GM18858 (cell line): ENCODE results near the gene CEP20.
"Not testable (repeated sequence)": the region's sequence is repeated elsewhere in the genome, so short reads cannot be mapped to it uniquely, and the experiment has no call there.

Source experiments
- ATAC-seq: cut with Tn5 transposase; IDR thresholded peaks from one replicate; pipeline ENCODE4 v1.9.1; 2021; ENCODE audit not compliant: unreplicated experiment

Gene CEP20, protein sequence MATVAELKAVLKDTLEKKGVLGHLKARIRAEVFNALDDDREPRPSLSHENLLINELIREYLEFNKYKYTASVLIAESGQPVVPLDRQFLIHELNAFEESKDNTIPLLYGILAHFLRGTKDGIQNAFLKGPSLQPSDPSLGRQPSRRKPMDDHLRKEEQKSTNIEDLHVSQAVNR

DNA sequence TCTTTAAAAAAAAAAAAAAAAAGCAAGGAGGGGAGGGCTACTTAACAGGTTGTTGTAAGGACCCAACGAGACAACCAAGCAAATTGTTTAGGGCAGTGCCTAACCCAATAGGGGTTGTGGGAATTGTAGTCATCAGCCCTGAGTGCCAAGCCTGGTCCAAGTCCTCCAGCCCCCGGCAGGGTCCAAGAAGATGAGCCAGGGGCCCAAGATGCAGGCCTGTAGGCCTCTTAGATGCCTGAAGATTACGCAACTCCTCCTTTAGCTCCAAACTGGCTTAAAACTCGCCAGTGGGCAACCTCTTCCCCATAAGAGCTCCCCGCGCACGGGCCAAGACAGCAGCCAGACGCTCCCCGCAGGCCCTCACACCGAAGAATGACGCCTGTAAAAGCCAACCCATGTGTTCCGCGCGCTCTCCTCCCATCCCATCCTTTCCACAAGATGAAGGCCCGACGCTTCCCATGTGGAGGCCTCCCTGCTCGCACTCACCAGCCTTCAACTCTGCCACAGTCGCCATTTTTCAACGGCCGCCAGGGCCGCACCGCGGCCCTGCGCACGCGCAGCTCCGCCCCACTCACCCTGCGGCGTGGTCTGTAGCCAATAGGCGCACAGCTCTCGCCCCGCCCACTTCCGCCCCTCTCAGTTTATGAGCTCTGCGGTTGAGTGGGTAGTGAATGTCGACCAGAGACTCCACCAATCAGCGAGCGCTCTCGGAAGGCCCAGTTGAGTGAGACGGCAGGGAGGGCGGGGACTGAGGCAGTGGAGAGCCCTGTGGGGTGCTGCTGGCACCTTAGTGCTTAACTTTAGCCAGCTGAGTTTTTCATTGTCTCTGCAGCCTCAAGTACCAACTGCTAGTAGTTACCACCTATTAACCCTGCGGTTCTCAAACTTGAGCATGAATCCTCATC, at the start of gene CEP20:
Gene CEP20 (minus strand): TSS at position 532 of the 905 bp plus-strand sequence. CDS start 18 bp downstream, at position 514.
- ATAC-seq: peak; percentile 95

DNA sequence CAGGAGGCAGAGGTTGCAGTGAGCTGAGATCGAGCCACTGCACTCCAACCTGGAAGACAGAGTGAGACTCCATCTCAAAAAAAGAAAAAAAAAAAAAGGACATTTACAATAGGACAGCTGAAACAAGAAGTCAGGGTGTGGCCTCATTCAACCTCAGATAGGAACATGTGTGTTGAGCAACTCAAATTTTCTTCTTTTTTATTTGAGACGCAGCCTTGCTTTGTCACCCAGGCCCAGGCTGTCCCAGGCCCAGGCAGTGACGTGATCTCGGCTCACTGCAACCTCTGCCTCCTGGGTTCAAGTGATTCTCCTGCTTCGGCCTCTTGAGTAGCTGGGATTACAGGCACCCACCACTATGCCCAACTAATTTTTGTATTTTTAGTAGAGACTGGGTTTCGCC, 48.4 kb upstream of the CEP20 start:
- not testable (repeated sequence) for ATAC-seq

DNA sequence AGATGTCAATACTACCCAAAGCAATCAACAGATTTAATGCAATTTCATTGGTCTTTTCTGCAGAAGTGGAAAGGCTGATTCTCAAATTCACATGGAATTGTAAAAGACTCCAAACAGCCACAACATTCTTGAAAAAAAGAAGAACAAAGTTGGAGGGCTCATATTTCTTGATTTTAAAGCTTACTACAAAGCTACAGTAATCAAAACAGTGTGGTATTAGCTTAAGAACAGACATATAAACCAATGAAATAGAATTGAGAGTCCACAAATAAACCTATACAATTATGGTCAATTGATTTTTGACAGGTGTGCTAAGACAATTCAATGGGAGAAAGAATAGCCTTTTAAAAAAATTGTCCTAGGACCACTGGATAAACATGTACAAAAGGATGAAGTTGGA, 46.6 kb upstream of the CEP20 start:
- ATAC-seq: no peak

DNA sequence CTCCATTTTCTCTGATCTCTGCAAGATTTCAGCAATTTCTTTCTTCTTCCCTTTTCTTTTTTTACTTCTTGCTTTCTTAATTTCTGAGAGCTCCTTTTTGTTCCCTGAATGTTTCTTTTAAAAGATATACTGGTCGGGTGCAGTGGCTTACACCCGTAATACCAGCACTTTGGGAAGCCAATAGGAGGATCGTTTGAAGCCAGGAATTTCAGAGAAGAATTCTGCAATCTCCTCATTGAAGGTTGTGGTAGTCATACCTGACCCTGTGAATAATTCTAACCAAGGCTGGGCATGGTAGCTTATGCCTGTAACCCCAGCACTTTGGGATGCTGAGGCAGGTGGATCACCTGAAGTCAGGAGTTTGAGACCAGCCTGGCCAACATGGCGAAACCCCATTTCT, 45.4 kb upstream of the CEP20 start:
- ATAC-seq: no peak

DNA sequence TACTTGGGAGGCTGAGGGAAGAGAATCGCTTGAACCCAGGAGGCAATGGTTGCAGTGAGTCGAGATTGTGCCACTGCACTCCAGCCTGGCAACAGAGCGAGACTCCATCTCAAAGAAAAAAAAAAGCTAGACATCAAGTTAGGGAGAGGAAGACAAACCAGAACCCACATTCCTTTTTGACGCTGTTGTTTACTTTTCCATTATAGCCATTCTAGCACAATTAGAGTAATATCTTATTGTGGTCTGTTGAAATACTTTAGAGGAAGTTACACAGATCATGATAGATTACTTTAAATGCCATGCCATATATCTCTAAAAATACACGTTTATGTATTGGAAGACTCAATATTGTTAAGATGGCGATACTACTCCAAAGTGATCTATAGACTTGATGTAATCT, 44.5 kb upstream of the CEP20 start:
- no peak for ATAC-seq

DNA sequence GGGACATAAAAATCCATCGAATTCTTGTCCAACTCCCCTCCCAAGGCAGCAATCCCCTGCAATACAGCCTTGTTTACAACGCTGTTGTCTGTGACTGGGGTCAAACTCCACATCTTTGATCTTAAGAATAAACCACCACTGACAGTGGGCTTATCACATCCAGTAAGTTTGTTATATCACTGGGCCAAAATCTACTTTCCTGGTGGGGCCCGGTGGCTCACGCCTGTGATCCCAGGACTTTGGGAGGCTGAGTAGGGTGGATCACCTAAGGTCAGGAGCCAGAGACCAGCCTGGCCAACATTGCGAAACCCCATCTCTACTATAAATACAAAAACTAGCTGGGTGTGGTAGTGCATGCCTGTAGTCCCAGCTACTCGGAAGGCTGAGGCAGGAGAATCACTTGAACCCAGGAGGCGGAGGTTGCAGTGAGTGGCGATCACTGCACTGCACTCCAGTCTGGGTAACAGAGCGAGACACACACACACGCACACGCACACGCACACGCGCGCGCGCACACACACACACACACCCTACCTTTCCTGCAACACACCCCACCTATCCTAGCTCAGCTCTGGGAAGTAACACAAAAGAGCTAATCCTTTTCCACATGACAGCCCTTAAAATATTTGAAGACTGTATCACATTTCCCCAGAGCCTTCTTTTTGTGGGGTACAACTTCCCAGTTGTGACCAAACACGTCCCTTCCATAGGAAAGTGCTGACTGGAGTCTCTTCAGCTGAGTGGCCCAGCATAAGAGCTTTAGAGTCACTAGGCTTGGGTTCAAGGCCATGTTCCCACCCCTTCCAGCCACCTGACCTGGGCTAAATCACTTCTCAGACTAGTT, 40.1 kb upstream of the CEP20 start:
- no peak for ATAC-seq

DNA sequence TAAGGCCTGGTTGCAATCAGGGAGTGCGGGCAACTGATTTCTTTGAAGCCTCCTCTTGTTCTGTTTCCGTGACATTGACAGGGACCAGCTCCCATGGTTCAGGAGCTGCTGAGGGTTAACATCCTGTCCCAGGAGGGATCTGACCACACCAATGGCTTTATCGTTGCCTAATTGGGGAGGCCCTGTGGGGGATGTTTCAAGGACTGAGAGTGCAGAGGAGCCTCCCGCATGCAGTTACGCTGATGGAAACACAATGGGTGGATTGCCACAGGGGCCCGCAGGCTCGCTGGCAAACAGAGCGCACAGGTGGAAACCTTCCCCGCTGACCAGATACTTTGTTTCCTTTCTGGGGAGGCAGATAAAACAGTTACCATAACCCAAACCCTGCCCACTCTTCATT, 37.2 kb upstream of the CEP20 start:
- ATAC-seq: no peak

DNA sequence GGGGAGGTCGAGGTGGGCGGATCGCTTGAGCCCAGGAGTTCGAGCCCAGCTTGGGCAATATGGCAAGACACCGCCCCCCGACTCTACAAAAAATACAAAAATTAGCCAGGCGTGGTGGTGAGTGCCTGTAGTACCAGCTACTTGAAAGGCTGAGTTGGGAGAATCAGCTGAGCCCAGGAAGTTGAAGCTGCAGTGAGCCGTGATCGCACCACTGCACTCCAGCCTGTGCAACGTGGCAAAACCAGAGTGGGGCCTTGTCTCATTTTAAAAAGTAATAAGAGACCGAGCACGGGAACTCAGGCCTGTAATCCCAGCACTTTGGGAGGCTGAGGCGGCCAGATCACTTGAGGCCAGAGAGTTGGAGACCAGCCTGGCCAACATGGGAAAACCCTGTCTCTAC, 36.6 kb upstream of the CEP20 start:
- no peak for ATAC-seq

DNA sequence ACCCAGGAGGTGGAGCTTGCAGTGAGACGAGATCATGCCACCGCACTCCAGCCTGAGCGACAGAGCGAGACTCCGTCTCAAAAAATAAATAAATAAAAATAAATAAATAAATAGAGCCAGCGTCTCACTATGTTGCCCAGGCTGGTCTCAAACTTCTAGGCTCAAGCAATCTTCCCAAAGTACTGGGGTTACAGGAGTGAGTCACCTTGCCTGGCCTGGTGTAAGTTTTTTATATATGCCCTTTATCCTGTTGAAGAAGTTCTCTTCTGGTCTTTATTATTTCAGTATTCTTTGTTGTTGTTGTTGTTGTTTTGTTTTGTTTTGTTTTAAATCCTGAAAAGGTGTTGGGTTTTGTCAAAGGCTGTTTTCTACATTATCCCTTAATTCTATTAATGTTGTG, 30.9 kb upstream of the CEP20 start:
- ATAC-seq: no peak

DNA sequence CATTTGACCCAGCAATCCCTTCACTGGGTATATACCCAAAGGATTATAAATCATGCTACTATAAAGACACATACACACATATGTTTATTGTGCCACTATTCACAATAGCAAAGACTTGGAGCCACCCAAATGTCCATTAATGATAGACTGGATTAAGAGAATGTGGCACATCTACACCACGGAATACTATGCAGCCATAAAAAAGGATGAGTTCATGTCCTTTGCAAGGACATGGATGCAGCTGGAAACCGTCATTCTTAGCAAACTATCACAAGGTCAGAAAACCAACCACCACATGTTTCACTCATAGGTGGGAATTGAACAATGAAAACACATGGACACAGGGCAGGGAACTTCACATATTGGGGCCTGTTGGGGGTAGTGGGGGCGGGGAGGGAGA, 29.9 kb upstream of the CEP20 start:
- ATAC-seq: not testable (repeated sequence)

DNA sequence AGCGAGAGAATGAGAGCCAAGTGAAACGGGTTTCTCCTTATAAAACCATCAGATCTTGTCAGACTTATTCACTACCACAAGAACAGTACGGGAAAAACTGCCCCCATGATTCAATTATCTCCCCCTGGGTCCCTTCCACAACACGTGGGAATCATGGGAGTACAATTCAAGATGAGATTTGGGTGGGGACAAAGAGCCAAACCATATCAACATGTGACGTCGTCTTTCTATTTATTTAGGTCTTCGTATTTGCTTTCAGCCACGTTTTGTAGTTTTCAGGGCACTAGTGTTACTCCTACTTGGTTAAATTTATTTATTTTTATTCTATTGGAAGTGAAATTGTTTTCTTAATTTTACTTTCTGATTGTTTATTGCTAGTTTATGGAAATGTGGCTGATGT, 27.9 kb upstream of the CEP20 start:
- ATAC-seq: no peak

DNA sequence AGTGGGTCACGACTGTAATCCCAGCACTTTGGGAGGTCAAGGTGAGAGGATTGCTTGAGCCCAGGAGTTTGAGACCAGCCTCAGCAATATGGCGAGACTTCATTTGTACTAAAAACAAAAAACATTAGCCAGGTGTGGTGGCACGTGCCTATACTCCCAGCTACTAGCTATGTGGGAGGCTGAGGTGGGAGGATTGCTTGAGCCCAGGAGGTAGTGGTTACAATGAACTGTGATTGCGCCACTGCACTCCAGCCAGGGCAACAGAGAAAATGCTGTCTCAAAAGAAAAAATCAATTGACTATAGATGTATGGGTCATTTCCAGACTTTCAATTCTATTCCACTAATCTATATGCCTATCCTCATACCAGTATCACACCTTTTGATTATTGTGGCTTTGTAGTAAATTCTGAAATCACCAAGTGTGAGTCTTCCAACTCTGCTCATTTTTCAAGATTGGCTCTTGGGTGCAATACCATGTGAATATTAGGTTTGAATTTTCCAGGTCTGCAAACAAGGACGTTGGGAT, 27.2 kb upstream of the CEP20 start:
- ATAC-seq: no peak

DNA sequence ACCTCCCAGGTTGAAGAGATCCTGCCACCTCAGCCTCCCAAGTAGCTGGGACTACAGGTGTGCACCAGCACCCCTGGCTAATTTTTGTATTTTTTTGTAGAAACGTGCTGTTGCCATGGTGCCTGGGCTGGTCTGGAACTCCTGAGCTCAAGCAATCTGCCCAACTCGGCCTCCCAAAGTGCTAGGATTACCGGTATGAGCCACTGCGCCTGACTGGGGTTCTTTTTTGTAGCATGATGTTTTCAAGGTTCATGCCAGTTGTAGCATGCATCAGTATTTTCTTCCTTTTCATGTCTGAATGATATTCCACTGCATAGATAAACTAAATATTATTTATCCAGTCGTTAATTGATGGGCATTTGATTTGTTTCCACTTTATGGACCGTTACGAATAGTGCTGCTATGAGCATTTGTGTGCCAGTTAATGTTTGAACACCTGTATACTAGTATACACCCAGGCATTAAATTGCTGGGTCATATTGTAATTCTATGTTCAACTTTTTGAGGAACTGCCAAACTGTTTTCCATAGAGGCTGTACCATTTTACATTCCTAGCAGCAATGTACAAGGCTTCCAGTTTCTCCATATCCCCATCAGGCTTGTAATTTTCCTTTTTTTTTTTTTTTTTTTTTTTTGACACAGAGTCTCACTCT, 24.8 kb upstream of the CEP20 start:
- no peak for ATAC-seq

DNA sequence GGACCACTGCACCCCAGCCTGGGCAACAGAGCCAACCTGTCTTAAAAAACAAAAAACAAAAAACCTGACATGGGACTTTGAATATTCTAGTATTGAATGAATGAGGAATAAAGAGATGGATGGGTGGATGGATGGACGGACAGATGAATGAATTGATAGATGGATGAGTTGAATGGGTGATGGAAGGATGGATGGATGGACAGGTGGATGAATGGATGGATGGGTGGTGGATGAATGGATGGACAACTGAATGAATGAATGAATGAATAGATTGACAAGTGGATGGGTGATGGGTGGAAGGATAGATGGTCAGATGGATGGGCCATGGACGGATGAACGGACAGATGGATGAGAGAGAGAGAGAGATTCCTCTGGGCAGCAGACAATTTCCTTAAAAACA, 22.8 kb upstream of the CEP20 start:
- no peak for ATAC-seq

DNA sequence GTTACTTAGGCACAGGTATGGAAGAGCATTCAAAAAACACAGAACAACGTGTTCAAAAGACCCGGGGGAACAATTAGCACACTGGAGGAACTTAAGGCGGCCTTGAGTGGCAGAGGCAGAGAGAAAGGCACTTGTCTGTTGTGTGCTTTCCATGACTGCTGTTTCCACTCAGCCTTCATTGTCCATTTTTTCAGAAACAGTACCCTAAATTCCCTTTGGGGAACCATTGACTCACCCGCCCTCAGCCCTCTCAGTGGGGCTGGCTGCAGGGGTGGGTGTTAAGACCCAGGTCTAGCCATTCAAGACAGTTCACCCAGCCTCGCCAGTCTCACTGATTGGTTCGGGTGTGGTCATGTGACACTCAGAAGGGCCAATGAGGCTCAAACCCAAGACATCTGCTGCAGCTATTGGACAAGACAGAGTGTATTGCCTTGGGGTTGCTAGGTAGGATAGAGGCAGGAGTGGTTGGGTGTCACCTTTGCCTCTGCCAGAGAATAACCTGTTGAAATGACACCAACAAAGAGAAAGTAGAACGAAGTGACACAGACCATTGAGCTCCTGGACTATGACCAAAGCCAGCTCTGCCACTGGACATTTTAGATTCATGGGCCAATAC, 19.6 kb upstream of the CEP20 start:
- ATAC-seq: peak; percentile 97

DNA sequence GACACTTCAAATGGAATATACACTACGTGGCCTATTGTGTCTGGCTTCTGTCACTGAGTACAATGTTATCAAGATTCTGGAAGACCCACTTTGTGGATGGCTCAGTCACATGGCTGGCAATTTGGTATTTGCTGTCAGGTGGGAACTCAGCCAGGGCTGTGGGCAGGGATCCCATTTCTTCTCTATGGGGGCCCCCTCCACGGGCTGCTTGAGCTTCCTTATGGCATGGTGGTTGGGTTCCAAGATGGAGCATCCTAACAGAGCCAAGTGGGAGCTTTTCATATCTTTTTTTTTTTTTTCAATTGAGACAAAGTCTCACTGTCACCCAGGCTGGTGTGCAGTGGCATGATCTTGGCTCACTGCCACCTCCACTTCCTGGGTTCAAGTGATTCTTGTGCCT, 18.0 kb upstream of the CEP20 start:
- ATAC-seq: no peak

DNA sequence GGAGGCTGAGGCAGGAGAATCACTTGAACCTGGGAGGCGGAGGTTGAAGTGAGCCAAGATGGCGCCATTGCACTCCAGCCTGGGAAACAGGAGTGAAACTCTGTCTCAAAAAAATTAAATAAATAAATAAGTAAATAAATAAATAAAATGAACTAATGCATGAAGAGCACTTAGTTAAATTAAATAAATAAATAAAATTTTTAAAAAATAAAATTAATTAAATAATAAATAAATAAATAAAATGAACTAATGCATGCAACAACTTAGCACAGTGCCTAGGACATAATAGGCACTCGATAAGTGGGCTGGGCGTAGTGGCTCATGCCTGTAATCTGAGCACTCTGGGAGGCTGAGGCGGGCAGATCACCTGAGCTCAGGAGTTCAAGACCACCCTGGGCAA, 15.6 kb upstream of the CEP20 start:
- ATAC-seq: no peak

DNA sequence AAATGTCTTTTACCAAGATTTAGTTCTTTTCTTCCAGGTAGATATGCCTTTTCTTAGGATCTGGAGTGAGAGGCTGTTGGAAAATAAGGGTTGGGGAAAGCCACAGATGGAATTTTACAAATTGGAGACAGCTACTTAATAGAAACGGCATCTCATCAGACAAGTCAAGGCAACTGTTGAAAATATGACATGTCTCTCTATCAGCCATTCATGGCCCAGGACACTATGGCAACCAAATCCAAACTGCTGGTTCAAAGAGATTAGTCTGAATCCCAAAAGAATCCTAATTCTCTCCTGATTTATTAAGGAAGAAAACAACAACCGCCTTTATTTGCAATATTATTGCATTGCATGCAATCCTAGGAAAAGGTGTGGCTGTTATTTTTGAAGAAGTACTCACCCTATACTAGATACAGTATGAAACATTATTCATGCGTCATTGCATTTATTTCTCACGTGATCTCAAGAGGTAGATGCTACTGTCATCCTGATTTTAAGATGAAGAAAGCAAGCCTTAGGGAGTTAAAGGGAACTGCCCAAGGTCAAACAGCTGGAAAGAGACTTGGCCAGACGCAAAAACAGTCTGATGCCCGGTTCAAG, 12.6 kb upstream of the CEP20 start:
- ATAC-seq: no peak

DNA sequence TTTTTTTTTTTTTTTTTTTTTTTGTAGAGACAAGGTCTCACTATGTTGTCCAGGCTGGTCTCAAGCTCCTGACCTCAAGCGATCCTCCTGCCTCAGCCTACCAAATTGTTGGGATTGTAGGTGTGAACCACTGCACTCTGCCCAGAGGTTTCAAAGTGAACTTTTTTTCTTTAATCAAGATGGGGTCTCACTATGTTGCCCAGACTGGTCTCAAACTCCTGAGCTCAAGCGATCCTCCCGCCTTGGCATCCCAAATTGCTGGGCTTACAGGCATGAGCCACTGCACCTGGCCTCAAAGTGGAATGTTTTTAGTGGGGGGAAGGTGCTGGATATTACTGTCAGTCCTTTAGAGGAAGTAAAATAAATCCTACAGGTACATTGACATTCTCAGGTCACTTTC, 12.0 kb upstream of the CEP20 start:
- no peak for ATAC-seq

DNA sequence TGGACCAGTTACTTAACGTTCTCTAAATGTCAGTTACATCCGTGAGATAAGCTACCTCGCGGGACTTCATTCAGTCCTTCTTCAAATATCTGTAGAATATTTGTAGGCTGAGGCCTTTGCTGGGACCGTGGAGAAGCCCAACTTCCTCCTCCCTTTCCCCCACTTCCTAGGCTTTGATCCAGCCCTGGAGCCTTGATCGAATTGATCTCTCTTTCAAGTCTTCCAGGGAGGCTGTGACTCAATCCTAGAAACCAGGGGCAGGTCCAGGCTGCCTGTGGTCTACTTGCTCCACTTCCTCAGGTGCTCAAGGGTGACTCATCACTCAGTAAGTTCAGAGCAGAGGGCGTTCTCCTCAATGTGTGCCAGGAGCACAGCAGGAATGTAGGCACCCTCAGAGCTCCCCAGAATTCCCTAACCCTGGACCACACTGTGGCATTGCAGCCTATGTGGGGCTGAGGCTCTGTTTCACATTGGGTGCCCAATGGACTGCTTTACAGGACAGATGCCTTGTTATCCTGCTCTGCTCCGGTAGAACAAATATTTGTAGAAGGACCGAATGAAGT, 11.2 kb upstream of the CEP20 start:
- no peak for ATAC-seq
